LNCAP (cell line): ENCODE data around the gene THG1L.
A peak's percentile ranks its signal among the peaks of the same experiment; 100 is the strongest.

Experiments used
- CTCF ChIP-seq: fragments of 450-650 bp; IDR thresholded peaks from 2 replicates; pipeline ENCODE4 v1.5.1; 2017; ENCODE audit warnings: mild to moderate bottlenecking

THG1L gene

GRCh38 chr5:157740229-157740610, 9.0 kb downstream of the THG1L start:
- peak; percentile 50; the same call in 1 of the 2 replicates for TF ChIP-seq CTCF

GRCh38 chr5:157741131-157741530, 9.9 kb downstream of the THG1L start:
- TF ChIP-seq CTCF: no peak

DNA sequence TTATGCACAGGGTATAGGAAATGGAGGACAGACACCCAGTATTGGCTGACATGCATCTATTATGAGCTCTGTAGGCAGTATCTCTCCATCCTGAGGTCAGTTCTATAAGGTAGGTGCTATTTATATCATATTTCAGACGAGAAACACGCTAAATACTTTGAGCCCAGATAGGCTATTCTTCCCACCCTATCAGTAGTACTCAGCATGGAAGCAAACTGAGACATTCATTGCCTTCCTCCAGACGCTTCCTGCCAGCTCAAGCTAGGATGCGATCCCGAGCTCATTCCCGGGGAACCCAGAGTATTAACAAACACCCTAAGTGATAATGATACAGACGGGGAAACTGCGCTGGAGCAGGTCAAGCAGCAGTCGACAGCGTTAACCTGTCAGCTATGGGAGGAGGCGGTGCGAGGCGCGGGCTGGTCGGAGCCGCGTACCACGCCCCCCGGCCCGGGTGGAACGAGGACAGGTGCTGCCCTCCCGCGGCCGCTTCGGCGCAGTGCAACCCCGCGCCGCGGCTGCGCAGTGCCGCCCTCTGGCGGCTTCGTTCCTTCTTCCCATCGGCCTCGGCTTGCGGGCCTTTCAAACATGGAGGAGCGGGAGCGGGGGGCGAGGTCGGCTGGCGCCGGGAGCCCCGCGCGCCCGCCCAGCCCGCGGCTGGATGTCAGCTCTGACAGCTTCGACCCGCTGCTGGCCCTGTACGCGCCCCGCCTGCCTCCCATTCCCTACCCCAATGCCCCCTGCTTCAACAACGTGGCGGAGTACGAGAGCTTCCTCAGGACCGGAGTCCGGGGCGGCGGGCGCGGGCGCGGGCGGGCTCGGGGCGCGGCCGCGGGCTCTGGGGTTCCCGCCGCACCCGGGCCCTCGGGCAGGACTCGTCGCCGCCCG, 12.2 kb downstream of the THG1L start, which contains the start of gene LSM11:
Gene LSM11, plus strand, starts transcription at position 550 of the 888 bp plus-strand sequence. Its CDS starts 39 bp downstream, at position 589.
- peak; percentile 99 for TF ChIP-seq CTCF

- TF ChIP-seq CTCF: no peak
These were observed 13.1 kb downstream of the THG1L start for GRCh38 chr5:157744051-157745011.

GRCh38 chr5:157745041-157745456, 13.8 kb downstream of the THG1L start:
- no peak for TF ChIP-seq CTCF

- no peak for TF ChIP-seq CTCF
These were observed 16.0 kb downstream of the THG1L start for GRCh38 chr5:157747173-157747740.
